GM18861 (cell line): Measurements from ENCODE around the gene FHL1.

Experiments
- ATAC-seq: cut with Tn5 transposase; IDR thresholded peaks from one replicate; pipeline ENCODE4 v1.9.1; 2021; ENCODE audit not compliant: unreplicated experiment

The FHL1 gene

GRCh38 chrX:136185401-136186022, 38.2 kb downstream of the FHL1 start:
- ATAC-seq, result no peak

- no peak for ATAC-seq
Measured at GRCh38 chrX:136186023-136186413, 38.7 kb downstream of the FHL1 start.

- no peak for ATAC-seq
Measured at GRCh38 chrX:136189222-136189621, 41.9 kb downstream of the FHL1 start.

GRCh38 chrX:136190038-136190713, 42.8 kb downstream of the FHL1 start:
- no peak for ATAC-seq

- no peak for ATAC-seq
Measured at GRCh38 chrX:136191171-136191570, 43.8 kb downstream of the FHL1 start.

- ATAC-seq, result no peak
Measured at GRCh38 chrX:136192135-136192534, 44.8 kb downstream of the FHL1 start.

- no peak for ATAC-seq
Measured at GRCh38 chrX:136192839-136193414, 45.6 kb downstream of the FHL1 start.

GRCh38 chrX:136193771-136194170, 46.4 kb downstream of the FHL1 start:
- ATAC-seq, result no peak

GRCh38 chrX:136194536-136194935, 47.2 kb downstream of the FHL1 start:
- no peak for ATAC-seq

- no peak for ATAC-seq
Measured at GRCh38 chrX:136195247-136195646, 47.9 kb downstream of the FHL1 start.

GRCh38 chrX:136196691-136197155, 49.4 kb downstream of the FHL1 start:
- no peak for ATAC-seq

- ATAC-seq, result no peak
Measured at GRCh38 chrX:136198010-136198409, 50.7 kb downstream of the FHL1 start.

- ATAC-seq, result no peak
Measured at GRCh38 chrX:136198678-136199243, 51.4 kb downstream of the FHL1 start.

GRCh38 chrX:136199365-136199764, 52.0 kb downstream of the FHL1 start:
- ATAC-seq, result no peak

- ATAC-seq, result no peak
Measured at GRCh38 chrX:136200466-136200865, 53.1 kb downstream of the FHL1 start.

GRCh38 chrX:136201601-136202000, 54.3 kb downstream of the FHL1 start:
- no peak for ATAC-seq

- no peak for ATAC-seq
Measured at GRCh38 chrX:136202889-136203288, 55.6 kb downstream of the FHL1 start.

GRCh38 chrX:136203438-136203837, 56.1 kb downstream of the FHL1 start:
- ATAC-seq, result no peak

GRCh38 chrX:136203951-136204350, 56.6 kb downstream of the FHL1 start:
- no peak for ATAC-seq

GRCh38 chrX:136204571-136204970, 57.2 kb downstream of the FHL1 start:
- ATAC-seq, result no peak

- ATAC-seq, result no peak
Measured at GRCh38 chrX:136205882-136206380, 58.6 kb downstream of the FHL1 start.

- no peak for ATAC-seq
Measured at GRCh38 chrX:136206916-136207315, 59.6 kb downstream of the FHL1 start.
